Osteocyte (in vitro differentiated cells): ENCODE data around the gene ZNF292. TPM values are rescaled to one million over a fixed set of nuclear protein-coding genes. Genes with fewer than 3 reads are reported as not detected.
"Not testable (repeated sequence)": the region's sequence is repeated elsewhere in the genome, so short reads cannot be mapped to it uniquely, and the experiment has no call there.

ENCODE experiments used
- DNase-seq: peaks from one replicate; pipeline ENCODE4 v3.0.0; 2021; ENCODE audit warnings: mixed read lengths; ENCODE audit not compliant: unreplicated experiment; ENCODE audit errors: extremely low spot score
- H3K27ac Mint-ChIP-seq: one replicate; pipeline ENCODE4 v1.8.0; 2021; ENCODE audit warnings: mild to moderate bottlenecking, mixed read lengths; ENCODE audit not compliant: unreplicated experiment
- H3K27me3 Mint-ChIP-seq: one replicate; pipeline ENCODE4 v1.8.0; 2021; ENCODE audit warnings: mixed read lengths; ENCODE audit not compliant: unreplicated experiment
- H3K36me3 Mint-ChIP-seq: one replicate; pipeline ENCODE4 v1.8.0; 2021; ENCODE audit warnings: mixed read lengths; ENCODE audit not compliant: unreplicated experiment
- H3K4me1 Mint-ChIP-seq: one replicate; pipeline ENCODE4 v1.8.0; 2021; ENCODE audit warnings: mixed read lengths; ENCODE audit not compliant: unreplicated experiment
- H3K4me3 Mint-ChIP-seq: one replicate; pipeline ENCODE4 v1.8.0; 2021; ENCODE audit warnings: mild to moderate bottlenecking, moderate library complexity, mixed read lengths; ENCODE audit not compliant: unreplicated experiment
- H3K9me3 Mint-ChIP-seq: one replicate; pipeline ENCODE4 v1.8.0; 2021; ENCODE audit warnings: mixed read lengths; ENCODE audit not compliant: unreplicated experiment
- total RNA-seq: library from RNA; stranded (reverse); gene quantifications from 2 replicates; pipeline ENCODE4 v1.2.1, GENCODE V29; 2021
- TF ChIP-seq, protein P1 (sequence below): fragments of 200-600 bp; sonication (generic); IDR thresholded peaks from 2 replicates; pipeline ENCODE4 v1.5.0; 2021; ENCODE audit warnings: antibody characterized with exemption, mild to moderate bottlenecking, moderate library complexity

Gene ZNF292
- total RNA-seq, 1 donor from 2014 or later, result 38.8 TPM

DNA sequence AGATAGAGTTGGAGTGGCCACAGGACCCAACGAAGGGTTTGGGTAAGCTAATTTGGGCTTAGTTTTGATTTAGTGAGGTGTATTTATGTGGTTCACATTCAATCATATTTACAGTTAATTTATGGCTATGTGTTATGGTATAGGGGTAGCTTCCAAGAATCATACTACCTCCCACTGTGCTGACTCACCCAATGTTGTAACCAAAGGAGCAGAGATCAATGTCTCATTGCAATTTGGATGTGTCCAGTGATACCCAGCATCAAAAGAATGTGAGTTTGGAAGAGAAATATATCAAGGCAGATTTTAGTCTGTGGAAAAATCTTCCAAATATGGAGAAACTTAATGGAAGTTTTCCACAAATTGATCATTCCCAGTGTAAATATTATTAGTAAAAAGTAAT lies 141.8 kb downstream of the ZNF292 start:
- TF ChIP-seq, protein P1, sequence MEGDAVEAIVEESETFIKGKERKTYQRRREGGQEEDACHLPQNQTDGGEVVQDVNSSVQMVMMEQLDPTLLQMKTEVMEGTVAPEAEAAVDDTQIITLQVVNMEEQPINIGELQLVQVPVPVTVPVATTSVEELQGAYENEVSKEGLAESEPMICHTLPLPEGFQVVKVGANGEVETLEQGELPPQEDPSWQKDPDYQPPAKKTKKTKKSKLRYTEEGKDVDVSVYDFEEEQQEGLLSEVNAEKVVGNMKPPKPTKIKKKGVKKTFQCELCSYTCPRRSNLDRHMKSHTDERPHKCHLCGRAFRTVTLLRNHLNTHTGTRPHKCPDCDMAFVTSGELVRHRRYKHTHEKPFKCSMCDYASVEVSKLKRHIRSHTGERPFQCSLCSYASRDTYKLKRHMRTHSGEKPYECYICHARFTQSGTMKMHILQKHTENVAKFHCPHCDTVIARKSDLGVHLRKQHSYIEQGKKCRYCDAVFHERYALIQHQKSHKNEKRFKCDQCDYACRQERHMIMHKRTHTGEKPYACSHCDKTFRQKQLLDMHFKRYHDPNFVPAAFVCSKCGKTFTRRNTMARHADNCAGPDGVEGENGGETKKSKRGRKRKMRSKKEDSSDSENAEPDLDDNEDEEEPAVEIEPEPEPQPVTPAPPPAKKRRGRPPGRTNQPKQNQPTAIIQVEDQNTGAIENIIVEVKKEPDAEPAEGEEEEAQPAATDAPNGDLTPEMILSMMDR, result no peak
- no peak for DNase-seq
- H3K9me3 Mint-ChIP-seq, result no peaks in the 10 kb centered on the region
- no peaks in the 10 kb centered on the region for H3K4me1 Mint-ChIP-seq
- H3K27ac Mint-ChIP-seq, result no peak overlapping the region
- peaks cover 44% of the 10 kb centered on the region for H3K27me3 Mint-ChIP-seq
- H3K36me3 Mint-ChIP-seq, result no peaks in the 10 kb centered on the region
- H3K4me3 Mint-ChIP-seq, result no peak overlapping the region

DNA sequence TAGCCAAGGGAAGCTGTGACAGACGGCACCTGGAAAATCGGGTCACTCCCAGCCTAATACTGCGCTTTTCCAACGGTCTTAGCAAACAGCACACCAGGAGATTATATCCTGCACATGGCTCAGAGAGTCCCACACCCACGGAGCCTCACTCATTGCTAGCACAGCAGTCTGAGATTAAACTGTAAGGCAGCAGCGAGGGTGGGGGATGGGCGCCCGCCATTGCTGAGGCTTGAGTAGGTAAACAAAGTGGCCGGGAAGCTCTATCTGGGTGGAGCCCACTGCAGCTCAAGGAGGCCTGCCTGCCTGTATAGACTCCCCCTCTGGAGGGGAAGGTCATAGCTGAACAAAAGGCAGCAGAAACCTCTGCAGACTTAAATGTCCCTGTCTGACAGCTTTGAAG lies 145.9 kb downstream of the ZNF292 start:
- not testable (repeated sequence) for DNase-seq, H3K27ac Mint-ChIP-seq, H3K9me3 Mint-ChIP-seq, H3K4me3 Mint-ChIP-seq, H3K4me1 Mint-ChIP-seq, H3K36me3 Mint-ChIP-seq
- peaks cover 35% of the 10 kb centered on the region for H3K27me3 Mint-ChIP-seq

DNA sequence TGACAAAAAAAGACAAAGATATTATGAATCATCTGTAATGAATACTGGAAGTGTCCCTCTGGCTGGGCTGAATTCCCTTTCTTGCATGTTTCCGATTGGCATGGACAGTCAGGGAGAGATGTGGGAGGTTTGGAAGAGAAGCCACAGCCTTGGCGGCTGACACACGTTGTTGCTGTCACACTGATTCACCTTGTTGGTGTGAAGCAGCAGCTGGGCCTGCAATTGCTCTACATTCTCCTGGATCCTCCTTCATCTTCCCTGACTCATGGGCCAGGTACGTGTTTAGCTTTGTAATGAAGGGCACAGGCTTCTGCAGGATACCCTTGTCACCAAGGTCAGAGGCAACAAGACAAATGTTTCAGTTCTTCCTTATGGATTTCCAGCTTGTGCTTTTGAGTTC lies 153.6 kb downstream of the ZNF292 start:
- no peaks in the 10 kb centered on the region for H3K36me3 Mint-ChIP-seq
- no peak overlapping the region for H3K27ac Mint-ChIP-seq
- DNase-seq, result no peak
- H3K27me3 Mint-ChIP-seq, result peaks cover 31% of the 10 kb centered on the region
- H3K4me1 Mint-ChIP-seq, result no peaks in the 10 kb centered on the region
- no peak overlapping the region for H3K4me3 Mint-ChIP-seq
- no peaks in the 10 kb centered on the region for H3K9me3 Mint-ChIP-seq
- TF ChIP-seq, protein P1, result no peak

DNA sequence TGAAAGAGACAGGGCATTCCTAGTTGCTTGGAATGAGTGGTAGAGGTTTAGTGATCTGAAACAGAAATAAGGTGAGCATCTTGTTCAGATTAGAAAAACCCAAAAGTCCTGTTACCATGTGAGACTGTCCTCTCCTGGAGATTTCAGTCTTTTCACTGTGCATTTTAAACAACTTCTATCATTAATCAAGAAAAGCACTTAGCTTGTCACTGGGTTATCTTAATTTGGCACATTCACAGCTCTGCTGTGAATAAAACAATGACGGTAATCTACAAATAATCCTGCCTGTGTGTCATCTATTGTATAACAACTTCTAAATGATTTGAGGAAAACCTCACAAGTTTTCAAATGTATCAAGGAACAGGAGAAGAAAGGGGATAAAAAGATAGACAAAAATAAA lies 157.5 kb downstream of the ZNF292 start:
- no peak for DNase-seq
- TF ChIP-seq, protein P1, result no peak
- H3K9me3 Mint-ChIP-seq, result no peaks in the 10 kb centered on the region
- no peaks in the 10 kb centered on the region for H3K4me1 Mint-ChIP-seq
- no peak overlapping the region for H3K4me3 Mint-ChIP-seq
- H3K36me3 Mint-ChIP-seq, result no peaks in the 10 kb centered on the region
- peaks cover 42% of the 10 kb centered on the region for H3K27me3 Mint-ChIP-seq
- no peak overlapping the region for H3K27ac Mint-ChIP-seq

Other genes starting within 250 kb of the ZNF292 start
- gene HTR1E, start 218.0 kb upstream of the ZNF292 start, total RNA-seq, result not detected in 2 replicates
- not detected in 2 replicates for gene CGA, start 60.5 kb upstream of the ZNF292 start, total RNA-seq
- gene SMIM8, start 167.0 kb downstream of the ZNF292 start, total RNA-seq, result 8.7 and 12.1 TPM in 2 replicates
- 0.21 TPM in 1 of 2 replicates, not detected in the other for gene GJB7, start 173.7 kb downstream of the ZNF292 start, total RNA-seq
- gene C6orf163, start 189.2 kb downstream of the ZNF292 start, total RNA-seq, result 3.8 and 5.1 TPM in 2 replicates